ENCODE results near the gene NUPR1. TPM values are rescaled to one million over a fixed set of nuclear protein-coding genes. Genes with fewer than 3 reads are reported as not detected.
"Not testable (repeated sequence)": the region's sequence is repeated elsewhere in the genome, so short reads cannot be mapped to it uniquely, and the experiment has no call there.

The NUPR1 gene
- polyA plus RNA-seq, 4 donors = 3.1 to 104 (median 13.0) TPM

- no peak overlapping the region for H3K4me3 ChIP-seq (ENCODE audit: low read depth in 1 of 3, low read length in 3 of 3)
- no peaks in the 10 kb centered on the region for H3K9me3 ChIP-seq (ENCODE audit: control insufficient read depth in 2 of 2, insufficient read depth in 1 of 2, low read depth in 1 of 2, low read length in 1 of 2)
- no peaks in the 10 kb centered on the region for H3K27me3 ChIP-seq (ENCODE audit: control insufficient read depth in 3 of 3, insufficient read depth in 3 of 3, low read length in 3 of 3)
- no peak for FAIRE-seq
- H3K4me1 ChIP-seq (ENCODE audit: control insufficient read depth in 3 of 3, insufficient read depth in 2 of 3, low read depth in 1 of 3, low read length in 2 of 3) = peaks cover 0 to 9% (median 0%) of the 10 kb centered on the region in 3 donors
- H3K36me3 ChIP-seq (ENCODE audit: control insufficient read depth in 3 of 3, insufficient read depth in 2 of 3, low read depth in 1 of 3, low read length in 3 of 3) = peaks cover 0 to 10% (median 0%) of the 10 kb centered on the region in 3 donors
- no peak for DNase-seq
- H3K27ac ChIP-seq (ENCODE audit: low read depth in 1 of 3, low read length in 2 of 3) = no peak overlapping the region
- WGBS, 3 donors = 80 to 84% (median 83%) methylated on average over 17 of the region's 17 CpGs
Measured at GRCh38 chr16:28573738-28574718, 35.3 kb upstream of the NUPR1 start.

DNA sequence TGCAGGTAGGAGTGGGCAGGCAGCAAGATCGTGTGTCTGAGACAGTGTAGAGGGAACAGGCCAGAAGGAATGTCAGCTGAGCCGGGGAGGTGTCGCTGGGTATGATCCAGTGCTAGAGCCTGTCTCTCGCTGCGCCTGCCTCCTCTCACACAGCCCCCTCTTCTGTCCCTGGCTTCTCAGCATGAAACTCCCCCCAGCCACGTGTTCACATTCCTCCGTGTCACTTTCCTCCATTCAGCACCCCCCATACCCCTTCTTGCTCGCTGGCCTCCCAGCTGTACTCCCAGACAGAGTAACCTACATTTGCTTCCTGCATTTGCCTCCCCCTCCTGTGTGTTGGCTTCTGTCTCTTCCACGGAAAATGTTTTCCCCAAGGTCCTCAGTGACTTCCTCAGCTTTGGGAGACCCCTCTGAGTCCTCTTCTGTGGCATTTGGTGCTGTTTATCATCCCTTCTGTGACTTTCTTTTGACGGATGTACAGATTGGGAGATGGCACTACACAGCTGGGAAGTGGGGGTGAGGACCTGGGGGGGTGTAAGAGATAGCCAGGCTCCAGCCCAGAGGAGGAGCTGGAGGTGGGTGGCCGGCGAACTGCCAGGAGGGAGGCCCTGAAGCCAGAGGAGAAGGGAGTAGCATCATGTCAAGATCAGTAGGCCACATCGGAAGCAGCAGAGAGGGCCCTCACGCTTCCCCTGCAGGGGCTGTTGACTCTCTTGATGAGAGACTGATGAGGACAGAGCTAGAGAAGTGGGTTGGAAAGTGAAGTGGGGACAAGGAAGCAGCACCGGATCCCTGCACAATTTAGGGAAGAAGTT, 34.1 kb upstream of the NUPR1 start:
- DNase-seq = no peak
- H3K27me3 ChIP-seq (ENCODE audit: control insufficient read depth in 3 of 3, insufficient read depth in 3 of 3, low read length in 3 of 3) = no peaks in the 10 kb centered on the region
- FAIRE-seq = no peak
- 68 to 84% (median 81%) methylated on average over 13 to 15 of the region's 15 CpGs for WGBS, 3 donors
- no peaks in the 10 kb centered on the region for H3K9me3 ChIP-seq (ENCODE audit: control insufficient read depth in 2 of 2, insufficient read depth in 1 of 2, low read depth in 1 of 2, low read length in 1 of 2)
- H3K36me3 ChIP-seq (ENCODE audit: control insufficient read depth in 3 of 3, insufficient read depth in 2 of 3, low read depth in 1 of 3, low read length in 3 of 3) = peaks cover 0 to 10% (median 0%) of the 10 kb centered on the region in 3 donors
- no peak overlapping the region for H3K4me3 ChIP-seq (ENCODE audit: low read depth in 1 of 3, low read length in 3 of 3)
- H3K27ac ChIP-seq (ENCODE audit: low read depth in 1 of 3, low read length in 2 of 3) = peak overlapping the region in 1 of 3 donors; percentile 23
- H3K4me1 ChIP-seq (ENCODE audit: control insufficient read depth in 3 of 3, insufficient read depth in 2 of 3, low read depth in 1 of 3, low read length in 2 of 3) = peaks cover 0 to 9% (median 0%) of the 10 kb centered on the region in 3 donors

- Histone ChIP-seq H3K27me3 (ENCODE audit: control insufficient read depth in 3 of 3, insufficient read depth in 3 of 3, low read length in 3 of 3) (no peaks in the 10 kb centered on the region), H3K9me3 (ENCODE audit: control insufficient read depth in 2 of 2, insufficient read depth in 1 of 2, low read depth in 1 of 2, low read length in 1 of 2) (peaks cover 0 to 11% of the 10 kb centered on the region in 2 donors), H3K4me3 (ENCODE audit: low read depth in 1 of 3, low read length in 3 of 3) (no peak overlapping the region), H3K36me3 (ENCODE audit: control insufficient read depth in 3 of 3, insufficient read depth in 2 of 3, low read depth in 1 of 3, low read length in 3 of 3) (peaks cover 0 to 20% (median 0%) of the 10 kb centered on the region in 3 donors), H3K4me1 (ENCODE audit: control insufficient read depth in 3 of 3, insufficient read depth in 2 of 3, low read depth in 1 of 3, low read length in 2 of 3) (peaks cover 0 to 9% (median 0%) of the 10 kb centered on the region in 3 donors), H3K27ac (ENCODE audit: low read depth in 1 of 3, low read length in 2 of 3) (no peak overlapping the region)
- 93 to 99% (median 96%) methylated on average over 4 of the region's 4 CpGs for WGBS, 3 donors
- DNase-seq = no peak
- FAIRE-seq = no peak
Measured at GRCh38 chr16:28569968-28570752, 31.4 kb upstream of the NUPR1 start.

GRCh38 chr16:28569021-28569420, 30.2 kb upstream of the NUPR1 start:
- no peak overlapping the region for H3K27ac ChIP-seq (ENCODE audit: low read depth in 1 of 3, low read length in 2 of 3)
- H3K9me3 ChIP-seq (ENCODE audit: control insufficient read depth in 2 of 2, insufficient read depth in 1 of 2, low read depth in 1 of 2, low read length in 1 of 2) = peaks cover 0 to 11% of the 10 kb centered on the region in 2 donors
- no peak for DNase-seq
- peaks cover 0 to 9% (median 0%) of the 10 kb centered on the region in 3 donors for H3K4me1 ChIP-seq (ENCODE audit: control insufficient read depth in 3 of 3, insufficient read depth in 2 of 3, low read depth in 1 of 3, low read length in 2 of 3)
- H3K36me3 ChIP-seq (ENCODE audit: control insufficient read depth in 3 of 3, insufficient read depth in 2 of 3, low read depth in 1 of 3, low read length in 3 of 3) = peaks cover 0 to 19% (median 0%) of the 10 kb centered on the region in 3 donors
- no peak overlapping the region for H3K4me3 ChIP-seq (ENCODE audit: low read depth in 1 of 3, low read length in 3 of 3)
- 88 to 96% (median 92%) methylated on average over 5 of the region's 5 CpGs for WGBS, 3 donors
- H3K27me3 ChIP-seq (ENCODE audit: control insufficient read depth in 3 of 3, insufficient read depth in 3 of 3, low read length in 3 of 3) = no peaks in the 10 kb centered on the region
- FAIRE-seq = no peak

GRCh38 chr16:28567292-28567691, 28.5 kb upstream of the NUPR1 start:
- FAIRE-seq (no peak), DNase-seq (no peak)
- no peaks in the 10 kb centered on the region for H3K4me1 ChIP-seq (ENCODE audit: control insufficient read depth in 3 of 3, insufficient read depth in 2 of 3, low read depth in 1 of 3, low read length in 2 of 3)
- H3K9me3 ChIP-seq (ENCODE audit: control insufficient read depth in 2 of 2, insufficient read depth in 1 of 2, low read depth in 1 of 2, low read length in 1 of 2) = peaks cover 0 to 11% of the 10 kb centered on the region in 2 donors
- peaks cover 0 to 15% (median 0%) of the 10 kb centered on the region in 3 donors for H3K36me3 ChIP-seq (ENCODE audit: control insufficient read depth in 3 of 3, insufficient read depth in 2 of 3, low read depth in 1 of 3, low read length in 3 of 3)
- no peak overlapping the region for H3K27ac ChIP-seq (ENCODE audit: low read depth in 1 of 3, low read length in 2 of 3)
- 96 to 100% (median 98%) methylated on average over 2 of the region's 2 CpGs for WGBS, 3 donors
- no peaks in the 10 kb centered on the region for H3K27me3 ChIP-seq (ENCODE audit: control insufficient read depth in 3 of 3, insufficient read depth in 3 of 3, low read length in 3 of 3)
- H3K4me3 ChIP-seq (ENCODE audit: low read depth in 1 of 3, low read length in 3 of 3) = no peak overlapping the region

DNA sequence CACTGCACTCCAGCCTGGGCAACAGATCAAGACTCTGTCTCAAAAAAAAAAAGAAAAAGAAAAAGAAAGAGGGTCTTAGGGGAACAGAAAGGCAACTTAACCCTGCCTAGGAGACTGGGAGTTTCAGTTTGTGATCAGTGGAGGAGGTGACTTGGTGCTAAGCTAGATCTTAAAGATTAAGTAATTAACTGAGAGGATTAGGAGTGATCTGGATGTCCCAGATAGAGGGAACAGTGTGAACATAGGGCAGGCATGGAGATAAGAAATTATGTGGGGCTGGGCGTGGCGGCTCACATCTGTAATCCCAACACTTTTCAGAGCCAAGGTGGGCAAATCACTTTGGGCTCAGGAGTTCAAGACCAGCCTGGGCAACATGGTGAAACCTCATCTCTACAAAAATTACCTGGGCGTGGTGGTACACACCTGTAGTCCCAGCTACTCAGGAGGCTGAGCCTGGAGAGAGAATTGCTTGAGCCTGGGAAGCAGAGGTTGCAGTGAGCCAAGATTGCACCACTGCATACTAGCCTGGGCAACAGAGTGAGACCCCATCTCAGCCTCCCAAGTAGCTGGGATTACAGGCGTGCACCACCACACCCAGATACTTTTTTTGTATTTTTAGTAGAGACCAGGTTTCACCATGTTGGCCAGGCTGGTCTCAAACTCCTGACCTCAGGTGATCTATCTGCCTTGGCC, 27.6 kb upstream of the NUPR1 start:
- not testable (repeated sequence) for H3K4me3 ChIP-seq (ENCODE audit: low read depth in 1 of 3, low read length in 3 of 3); H3K27me3 ChIP-seq (ENCODE audit: control insufficient read depth in 3 of 3, insufficient read depth in 3 of 3, low read length in 3 of 3); DNase-seq; H3K4me1 ChIP-seq (ENCODE audit: control insufficient read depth in 3 of 3, insufficient read depth in 2 of 3, low read depth in 1 of 3, low read length in 2 of 3); H3K27ac ChIP-seq (ENCODE audit: low read depth in 1 of 3, low read length in 2 of 3); FAIRE-seq
- Histone ChIP-seq H3K36me3 (ENCODE audit: control insufficient read depth in 3 of 3, insufficient read depth in 2 of 3, low read depth in 1 of 3, low read length in 3 of 3) (peaks cover 0 to 15% (median 0%) of the 10 kb centered on the region in 3 donors), H3K9me3 (ENCODE audit: control insufficient read depth in 2 of 2, insufficient read depth in 1 of 2, low read depth in 1 of 2, low read length in 1 of 2) (peaks cover 0 to 11% of the 10 kb centered on the region in 2 donors)
- 97 to 98% (median 97%) methylated on average over 4 of the region's 4 CpGs for WGBS, 3 donors

GRCh38 chr16:28563218-28563617, 24.4 kb upstream of the NUPR1 start:
- H3K4me1 ChIP-seq (ENCODE audit: control insufficient read depth in 3 of 3, insufficient read depth in 2 of 3, low read depth in 1 of 3, low read length in 2 of 3) = no peaks in the 10 kb centered on the region
- no peak for DNase-seq
- peaks cover 0 to 28% (median 0%) of the 10 kb centered on the region in 3 donors for H3K36me3 ChIP-seq (ENCODE audit: control insufficient read depth in 3 of 3, insufficient read depth in 2 of 3, low read depth in 1 of 3, low read length in 3 of 3)
- H3K4me3 ChIP-seq (ENCODE audit: low read depth in 1 of 3, low read length in 3 of 3) = no peak overlapping the region
- no peaks in the 10 kb centered on the region for H3K27me3 ChIP-seq (ENCODE audit: control insufficient read depth in 3 of 3, insufficient read depth in 3 of 3, low read length in 3 of 3)
- H3K9me3 ChIP-seq (ENCODE audit: control insufficient read depth in 2 of 2, insufficient read depth in 1 of 2, low read depth in 1 of 2, low read length in 1 of 2) = peaks cover 0 to 16% of the 10 kb centered on the region in 2 donors
- no peak overlapping the region for H3K27ac ChIP-seq (ENCODE audit: low read depth in 1 of 3, low read length in 2 of 3)
- 89 to 93% (median 91%) methylated on average over 6 of the region's 6 CpGs for WGBS, 3 donors
- FAIRE-seq = no peak
